ENCODE data around the gene STXBP1.
A peak's percentile ranks its signal among the peaks of the same experiment; 100 is the strongest.
"Not testable (repeated sequence)": the region's sequence is repeated elsewhere in the genome, so short reads cannot be mapped to it uniquely, and the experiment has no call there.

Gene STXBP1

GRCh38 chr9:127621339-127621970 lies 9.4 kb downstream of the STXBP1 start:
- DNase-seq, result not testable (repeated sequence)

- DNase-seq, result no peak
These were observed 14.8 kb downstream of the STXBP1 start for GRCh38 chr9:127626752-127627493.

- no peak for DNase-seq
These were observed 15.4 kb downstream of the STXBP1 start for GRCh38 chr9:127627494-127627855.

GRCh38 chr9:127628758-127629467 lies 16.8 kb downstream of the STXBP1 start:
- DNase-seq, result no peak

- no peak for DNase-seq
These were observed 17.5 kb downstream of the STXBP1 start for GRCh38 chr9:127629468-127630081.

- DNase-seq, result no peak
These were observed 21.3 kb downstream of the STXBP1 start for GRCh38 chr9:127633216-127633862.

GRCh38 chr9:127634021-127634420 lies 21.9 kb downstream of the STXBP1 start:
- DNase-seq, result no peak

GRCh38 chr9:127634698-127635097 lies 22.6 kb downstream of the STXBP1 start:
- DNase-seq, result no peak

GRCh38 chr9:127635201-127635735 lies 23.2 kb downstream of the STXBP1 start:
- no peak for DNase-seq

GRCh38 chr9:127637322-127637847 lies 25.3 kb downstream of the STXBP1 start:
- no peak for DNase-seq

GRCh38 chr9:127640908-127641545 lies 28.9 kb downstream of the STXBP1 start:
- no peak for DNase-seq

- DNase-seq, result peak; percentile 16
These were observed 30.1 kb downstream of the STXBP1 start for GRCh38 chr9:127642082-127642740.

- DNase-seq, result no peak
These were observed 32.2 kb downstream of the STXBP1 start for GRCh38 chr9:127644146-127644827.

- no peak for DNase-seq
These were observed 32.9 kb downstream of the STXBP1 start for GRCh38 chr9:127644943-127645342.

- DNase-seq, result no peak
These were observed 35.4 kb downstream of the STXBP1 start for GRCh38 chr9:127647451-127647850.

GRCh38 chr9:127650518-127650917 lies 38.4 kb downstream of the STXBP1 start:
- no peak for DNase-seq

- no peak for DNase-seq
These were observed 39.9 kb downstream of the STXBP1 start for GRCh38 chr9:127651697-127652610.

GRCh38 chr9:127652733-127653132 lies 40.7 kb downstream of the STXBP1 start:
- no peak for DNase-seq

GRCh38 chr9:127654619-127655018 lies 42.5 kb downstream of the STXBP1 start:
- no peak for DNase-seq

GRCh38 chr9:127658428-127658827 lies 46.4 kb downstream of the STXBP1 start:
- DNase-seq, result no peak
